H1 (cell line): Measurements from ENCODE around the gene LRRTM3. TPM values are rescaled to one million over a fixed set of nuclear protein-coding genes. Genes with fewer than 3 reads are reported as not detected.

Source experiments
- CTCF ChIP-seq, 3 experiments: IDR thresholded peaks; 1 replicate in 2 of 3; 2 replicates in 1 of 3; pipeline versions ENCODE4 v1.5.1 to v1.6.1; 2011; ENCODE audit warnings: low read length in 3 of 3, mild to moderate bottlenecking in 3 of 3, inconsistent platforms in 2 of 3, low read depth in 1 of 3, moderate library complexity in 1 of 3; ENCODE audit not compliant: insufficient read depth in 1 of 3; ENCODE audit errors: control extremely low read depth in 1 of 3
- SIRT6 ChIP-seq: IDR thresholded peaks from one replicate; pipeline ENCODE4 v1.7.1; 2012; ENCODE audit warnings: low read length, inconsistent platforms
- polyA plus RNA-seq, 7 experiments: library from polyadenylated mRNA; depleted of rRNA in 3 of 7; stranded (reverse) in 5 of 7; unstranded in 2 of 7; fragments of >200 nt in 5 of 7; fragments of 200-250 nt in 2 of 7; gene quantifications; 1 replicate in 5 of 7; 2 replicates in 1 of 7; 4 replicates in 1 of 7; pipeline versions ENCODE4 v1.2.1 to v1.2.3, GENCODE V29; 2011 to 2013; ENCODE audit warnings: missing spikeins in 2 of 7, mixed read lengths in 2 of 7
- total RNA-seq: library from RNA; stranded (reverse); fragmentation: NEBNext Ultra II Directional; extraction: Animal tissue kit (Norgen Biotek cat#: 25700); gene quantifications from 2 replicates; pipeline ENCODE4 v1.2.1, GENCODE V29; 2021
- TF ChIP-seq, protein P1 (sequence below): fragments of 300-600 bp; sonication (generic); IDR thresholded peaks from 2 replicates; pipeline ENCODE4 v1.7.1; 2012; ENCODE audit warnings: low read length, moderate library complexity, mild to moderate bottlenecking, inconsistent platforms; ENCODE audit not compliant: insufficient replicate concordance

The LRRTM3 gene
- total and polyA plus RNA-seq, 2 of the 8 experiments (the other 6 are each of a cell fraction or from before 2014, with no cell fraction given), result 0.33 to 0.48 TPM

GRCh38 chr10:67072654-67073053 is 146.8 kb downstream of the LRRTM3 start (continued):
- TF ChIP-seq CTCF (IDR thresholded peaks at IDR 0.05; ENCODE audit: control extremely low read depth in 1 of 3, insufficient read depth in 1 of 3, low read depth in 1 of 3, low read length in 3 of 3), result no peak
- no peak for TF ChIP-seq SIRT6
- TF ChIP-seq, protein P1, sequence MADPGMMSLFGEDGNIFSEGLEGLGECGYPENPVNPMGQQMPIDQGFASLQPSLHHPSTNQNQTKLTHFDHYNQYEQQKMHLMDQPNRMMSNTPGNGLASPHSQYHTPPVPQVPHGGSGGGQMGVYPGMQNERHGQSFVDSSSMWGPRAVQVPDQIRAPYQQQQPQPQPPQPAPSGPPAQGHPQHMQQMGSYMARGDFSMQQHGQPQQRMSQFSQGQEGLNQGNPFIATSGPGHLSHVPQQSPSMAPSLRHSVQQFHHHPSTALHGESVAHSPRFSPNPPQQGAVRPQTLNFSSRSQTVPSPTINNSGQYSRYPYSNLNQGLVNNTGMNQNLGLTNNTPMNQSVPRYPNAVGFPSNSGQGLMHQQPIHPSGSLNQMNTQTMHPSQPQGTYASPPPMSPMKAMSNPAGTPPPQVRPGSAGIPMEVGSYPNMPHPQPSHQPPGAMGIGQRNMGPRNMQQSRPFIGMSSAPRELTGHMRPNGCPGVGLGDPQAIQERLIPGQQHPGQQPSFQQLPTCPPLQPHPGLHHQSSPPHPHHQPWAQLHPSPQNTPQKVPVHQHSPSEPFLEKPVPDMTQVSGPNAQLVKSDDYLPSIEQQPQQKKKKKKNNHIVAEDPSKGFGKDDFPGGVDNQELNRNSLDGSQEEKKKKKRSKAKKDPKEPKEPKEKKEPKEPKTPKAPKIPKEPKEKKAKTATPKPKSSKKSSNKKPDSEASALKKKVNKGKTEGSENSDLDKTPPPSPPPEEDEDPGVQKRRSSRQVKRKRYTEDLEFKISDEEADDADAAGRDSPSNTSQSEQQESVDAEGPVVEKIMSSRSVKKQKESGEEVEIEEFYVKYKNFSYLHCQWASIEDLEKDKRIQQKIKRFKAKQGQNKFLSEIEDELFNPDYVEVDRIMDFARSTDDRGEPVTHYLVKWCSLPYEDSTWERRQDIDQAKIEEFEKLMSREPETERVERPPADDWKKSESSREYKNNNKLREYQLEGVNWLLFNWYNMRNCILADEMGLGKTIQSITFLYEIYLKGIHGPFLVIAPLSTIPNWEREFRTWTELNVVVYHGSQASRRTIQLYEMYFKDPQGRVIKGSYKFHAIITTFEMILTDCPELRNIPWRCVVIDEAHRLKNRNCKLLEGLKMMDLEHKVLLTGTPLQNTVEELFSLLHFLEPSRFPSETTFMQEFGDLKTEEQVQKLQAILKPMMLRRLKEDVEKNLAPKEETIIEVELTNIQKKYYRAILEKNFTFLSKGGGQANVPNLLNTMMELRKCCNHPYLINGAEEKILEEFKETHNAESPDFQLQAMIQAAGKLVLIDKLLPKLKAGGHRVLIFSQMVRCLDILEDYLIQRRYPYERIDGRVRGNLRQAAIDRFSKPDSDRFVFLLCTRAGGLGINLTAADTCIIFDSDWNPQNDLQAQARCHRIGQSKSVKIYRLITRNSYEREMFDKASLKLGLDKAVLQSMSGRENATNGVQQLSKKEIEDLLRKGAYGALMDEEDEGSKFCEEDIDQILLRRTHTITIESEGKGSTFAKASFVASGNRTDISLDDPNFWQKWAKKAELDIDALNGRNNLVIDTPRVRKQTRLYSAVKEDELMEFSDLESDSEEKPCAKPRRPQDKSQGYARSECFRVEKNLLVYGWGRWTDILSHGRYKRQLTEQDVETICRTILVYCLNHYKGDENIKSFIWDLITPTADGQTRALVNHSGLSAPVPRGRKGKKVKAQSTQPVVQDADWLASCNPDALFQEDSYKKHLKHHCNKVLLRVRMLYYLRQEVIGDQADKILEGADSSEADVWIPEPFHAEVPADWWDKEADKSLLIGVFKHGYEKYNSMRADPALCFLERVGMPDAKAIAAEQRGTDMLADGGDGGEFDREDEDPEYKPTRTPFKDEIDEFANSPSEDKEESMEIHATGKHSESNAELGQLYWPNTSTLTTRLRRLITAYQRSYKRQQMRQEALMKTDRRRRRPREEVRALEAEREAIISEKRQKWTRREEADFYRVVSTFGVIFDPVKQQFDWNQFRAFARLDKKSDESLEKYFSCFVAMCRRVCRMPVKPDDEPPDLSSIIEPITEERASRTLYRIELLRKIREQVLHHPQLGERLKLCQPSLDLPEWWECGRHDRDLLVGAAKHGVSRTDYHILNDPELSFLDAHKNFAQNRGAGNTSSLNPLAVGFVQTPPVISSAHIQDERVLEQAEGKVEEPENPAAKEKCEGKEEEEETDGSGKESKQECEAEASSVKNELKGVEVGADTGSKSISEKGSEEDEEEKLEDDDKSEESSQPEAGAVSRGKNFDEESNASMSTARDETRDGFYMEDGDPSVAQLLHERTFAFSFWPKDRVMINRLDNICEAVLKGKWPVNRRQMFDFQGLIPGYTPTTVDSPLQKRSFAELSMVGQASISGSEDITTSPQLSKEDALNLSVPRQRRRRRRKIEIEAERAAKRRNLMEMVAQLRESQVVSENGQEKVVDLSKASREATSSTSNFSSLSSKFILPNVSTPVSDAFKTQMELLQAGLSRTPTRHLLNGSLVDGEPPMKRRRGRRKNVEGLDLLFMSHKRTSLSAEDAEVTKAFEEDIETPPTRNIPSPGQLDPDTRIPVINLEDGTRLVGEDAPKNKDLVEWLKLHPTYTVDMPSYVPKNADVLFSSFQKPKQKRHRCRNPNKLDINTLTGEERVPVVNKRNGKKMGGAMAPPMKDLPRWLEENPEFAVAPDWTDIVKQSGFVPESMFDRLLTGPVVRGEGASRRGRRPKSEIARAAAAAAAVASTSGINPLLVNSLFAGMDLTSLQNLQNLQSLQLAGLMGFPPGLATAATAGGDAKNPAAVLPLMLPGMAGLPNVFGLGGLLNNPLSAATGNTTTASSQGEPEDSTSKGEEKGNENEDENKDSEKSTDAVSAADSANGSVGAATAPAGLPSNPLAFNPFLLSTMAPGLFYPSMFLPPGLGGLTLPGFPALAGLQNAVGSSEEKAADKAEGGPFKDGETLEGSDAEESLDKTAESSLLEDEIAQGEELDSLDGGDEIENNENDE, result no peak
- TF ChIP-seq, all 59 proteins: peak for 0
